ENCODE results near the gene TBC1D10B.
A peak's percentile ranks its signal among the peaks of the same experiment; 100 is the strongest.

The TBC1D10B gene

GRCh38 chr16:30372038-30372712 lies 1.9 kb upstream of the TBC1D10B start:
- no peak for TF ChIP-seq ZNF274 (IDR thresholded peaks at IDR 0.05; ENCODE audit: low read depth, low read length)
- H3K4me3 ChIP-seq (ENCODE audit: low read length), result no peak overlapping the region

GRCh38 chr16:30371248-30371816 lies 1.0 kb upstream of the TBC1D10B start:
- peak overlapping the region; percentile 51; the same call in 1 of the 2 replicates for H3K4me3 ChIP-seq (ENCODE audit: low read length)

GRCh38 chr16:30369938-30370455 lies 297 bp downstream of the TBC1D10B start:
- H3K4me3 ChIP-seq (ENCODE audit: low read length), result peak overlapping the region; percentile 65
- no peak for TF ChIP-seq ZNF274 (IDR thresholded peaks at IDR 0.05; ENCODE audit: low read depth, low read length)

More at GRCh38 chr16:30371248-30371816, 1.0 kb upstream of the TBC1D10B start:
- no peak for TF ChIP-seq ZNF274 (IDR thresholded peaks at IDR 0.05; ENCODE audit: low read depth, low read length)

GRCh38 chr16:30369091-30369937 lies 980 bp downstream of the TBC1D10B start:
- TF ChIP-seq ZNF274 (IDR thresholded peaks at IDR 0.05; ENCODE audit: low read depth, low read length), result no peak
- H3K4me3 ChIP-seq (ENCODE audit: low read length), result peak overlapping the region; percentile 65

- no peak for TF ChIP-seq ZNF274 (IDR thresholded peaks at IDR 0.05; ENCODE audit: low read depth, low read length)
- peak overlapping the region; percentile 65 for H3K4me3 ChIP-seq (ENCODE audit: low read length)
These were observed 1.6 kb downstream of the TBC1D10B start for GRCh38 chr16:30368792-30369090.

GRCh38 chr16:30368122-30368791 lies 2.0 kb downstream of the TBC1D10B start:
- peak overlapping the region; percentile 65 for H3K4me3 ChIP-seq (ENCODE audit: low read length)
- TF ChIP-seq ZNF274 (IDR thresholded peaks at IDR 0.05; ENCODE audit: low read depth, low read length), result no peak

- TF ChIP-seq ZNF274 (IDR thresholded peaks at IDR 0.05; ENCODE audit: low read depth, low read length), result no peak
- H3K4me3 ChIP-seq (ENCODE audit: low read length), result peak overlapping the region; percentile 65
These were observed 2.8 kb downstream of the TBC1D10B start for GRCh38 chr16:30367349-30368009.

- H3K4me3 ChIP-seq (ENCODE audit: low read length), result no peak overlapping the region
These were observed 3.8 kb downstream of the TBC1D10B start for GRCh38 chr16:30366511-30366910.

GRCh38 chr16:30365200-30365599 lies 5.1 kb downstream of the TBC1D10B start:
- H3K4me3 ChIP-seq (ENCODE audit: low read length), result no peak overlapping the region
- TF ChIP-seq ZNF274 (IDR thresholded peaks at IDR 0.05; ENCODE audit: low read depth, low read length), result no peak

More at GRCh38 chr16:30366511-30366910, 3.8 kb downstream of the TBC1D10B start:
- TF ChIP-seq ZNF274 (IDR thresholded peaks at IDR 0.05; ENCODE audit: low read depth, low read length), result no peak

- TF ChIP-seq ZNF274 (IDR thresholded peaks at IDR 0.05; ENCODE audit: low read depth, low read length), result no peak
- no peak overlapping the region for H3K4me3 ChIP-seq (ENCODE audit: low read length)
These were observed 9.1 kb downstream of the TBC1D10B start for GRCh38 chr16:30361180-30361579.

GRCh38 chr16:30359871-30360170 lies 10.5 kb downstream of the TBC1D10B start:
- TF ChIP-seq ZNF274 (IDR thresholded peaks at IDR 0.05; ENCODE audit: low read depth, low read length), result no peak
- no peak overlapping the region for H3K4me3 ChIP-seq (ENCODE audit: low read length)

GRCh38 chr16:30358990-30359870 lies 11.1 kb downstream of the TBC1D10B start:
- TF ChIP-seq ZNF274 (IDR thresholded peaks at IDR 0.05; ENCODE audit: low read depth, low read length), result no peak
- no peak overlapping the region for H3K4me3 ChIP-seq (ENCODE audit: low read length)

- no peak for TF ChIP-seq ZNF274 (IDR thresholded peaks at IDR 0.05; ENCODE audit: low read depth, low read length)
- H3K4me3 ChIP-seq (ENCODE audit: low read length), result no peak overlapping the region
These were observed 11.7 kb downstream of the TBC1D10B start for GRCh38 chr16:30358577-30358936.
